WTC11 (cell line): Measurements from ENCODE around the gene HLX. TPM values are rescaled to one million over a fixed set of nuclear protein-coding genes. Genes with fewer than 3 reads are reported as not detected.

Source experiments
- ATAC-seq: fragments of 200-7000 bp; cut with Tn5 transposase; 2 replicates; pipeline ENCODE4 v1.10.0; 2021; ENCODE audit warnings: mild to moderate bottlenecking, moderate library complexity
- CTCF ChIA-PET: fragments of 300-600 bp; sonication (Branson Sonifier 250); formaldehyde crosslinking; loops from one replicate; lab custom pipeline; 2021; ENCODE audit warnings: antibody characterized with exemption; lab: Charles Lee
- POLR2A ChIA-PET: fragments of 350-600 bp; sonication (Branson Sonifier 250); formaldehyde crosslinking; loops from one replicate; lab custom pipeline; 2021; ENCODE audit warnings: antibody characterized with exemption; lab: Charles Lee
- DNase-seq: peaks from one replicate; pipeline ENCODE4 v3.0.0; 2021; ENCODE audit warnings: low spot score
- H3K27ac Mint-ChIP-seq: 2 replicates; pipeline ENCODE4 v1.8.0; 2021; ENCODE audit warnings: mixed read lengths
- H3K27me3 Mint-ChIP-seq: 2 replicates; pipeline ENCODE4 v1.8.0; 2021; ENCODE audit warnings: low read depth, mild to moderate bottlenecking, moderate library complexity, mixed read lengths
- H3K36me3 Mint-ChIP-seq: 2 replicates; pipeline ENCODE4 v1.8.0; 2021; ENCODE audit warnings: mixed read lengths
- H3K4me1 Mint-ChIP-seq: 2 replicates; pipeline ENCODE4 v1.8.0; 2022; ENCODE audit warnings: mixed read lengths
- H3K4me3 Mint-ChIP-seq: 2 replicates; pipeline ENCODE4 v1.8.0; 2021; ENCODE audit warnings: mild to moderate bottlenecking, moderate library complexity, mixed read lengths
- H3K9me3 Mint-ChIP-seq: 2 replicates; pipeline ENCODE4 v1.8.0; 2021; ENCODE audit warnings: mixed read lengths
- CREB1 ChIP-seq: sonication (generic); formaldehyde crosslinking; IDR thresholded peaks from 2 replicates; pipeline ENCODE4 v1.8.0; 2023; ENCODE audit warnings: mild to moderate bottlenecking, missing genetic modification reagents
- KAT7 ChIP-seq: sonication (generic); formaldehyde crosslinking; IDR thresholded peaks from 2 replicates; pipeline ENCODE4 v1.8.1; 2023; ENCODE audit warnings: missing genetic modification reagents, mild to moderate bottlenecking, borderline replicate concordance
- PRRX2 ChIP-seq: fragments of 250-450 bp; sonication (Bioruptor Pico); IDR thresholded peaks from 2 replicates; pipeline ENCODE4 v1.8.0; 2021; ENCODE audit warnings: mild to moderate bottlenecking
- TEAD1 ChIP-seq: sonication (generic); formaldehyde crosslinking; IDR thresholded peaks from 2 replicates; pipeline ENCODE4 v1.8.0; 2022; ENCODE audit warnings: mild to moderate bottlenecking, missing genetic modification reagents
- ZNF138 ChIP-seq: sonication (generic); formaldehyde crosslinking; conservative IDR thresholded peaks from 2 replicates; pipeline ENCODE4 v1.8.1; 2022; ENCODE audit warnings: mild to moderate bottlenecking, moderate library complexity, missing genetic modification reagents
- ZNF317 ChIP-seq: sonication (generic); formaldehyde crosslinking; IDR thresholded peaks from 2 replicates; pipeline ENCODE4 v1.8.1; 2023; ENCODE audit warnings: low read depth, mild to moderate bottlenecking, moderate library complexity, missing genetic modification reagents, borderline replicate concordance
- ZNF396 ChIP-seq: fragments of 250-450 bp; sonication (Bioruptor Pico); IDR thresholded peaks from 2 replicates; pipeline ENCODE4 v1.8.0; 2021; ENCODE audit warnings: mild to moderate bottlenecking, moderate library complexity, borderline replicate concordance
- ZNF423 ChIP-seq: fragments of 250-450 bp; sonication (Bioruptor Pico); IDR thresholded peaks from 2 replicates; pipeline ENCODE4 v2.1.2; 2022; ENCODE audit warnings: mild to moderate bottlenecking, moderate library complexity
- total RNA-seq: library from RNA; stranded (reverse); gene quantifications from 3 replicates; pipeline ENCODE4 v1.2.3, GENCODE V29; 2021
- TF ChIP-seq, protein P1 (sequence below): fragments of 250-450 bp; sonication (Bioruptor Pico); IDR thresholded peaks from 2 replicates; pipeline ENCODE4 v1.8.0; 2021; ENCODE audit warnings: mild to moderate bottlenecking
- TF ChIP-seq, protein P2 (sequence below): sonication (generic); formaldehyde crosslinking; IDR thresholded peaks from 2 replicates; pipeline ENCODE4 v1.8.0; 2022; ENCODE audit warnings: mild to moderate bottlenecking, missing genetic modification reagents
- TF ChIP-seq, protein P3 (sequence below): sonication (generic); formaldehyde crosslinking; IDR thresholded peaks from 2 replicates; pipeline ENCODE4 v1.8.1; 2023; ENCODE audit warnings: mild to moderate bottlenecking, missing genetic modification reagents, borderline replicate concordance
- TF ChIP-seq, protein P4 (sequence below): sonication (generic); formaldehyde crosslinking; IDR thresholded peaks from 2 replicates; pipeline ENCODE4 v1.8.1; 2023; ENCODE audit warnings: mild to moderate bottlenecking, moderate library complexity, missing genetic modification reagents
- TF ChIP-seq, protein P5 (sequence below): sonication (generic); formaldehyde crosslinking; IDR thresholded peaks from 2 replicates; pipeline ENCODE4 v1.8.1; 2022; ENCODE audit warnings: low read depth, missing genetic modification reagents, borderline replicate concordance

The HLX gene
- total RNA-seq, 1 experiment from 2014 or later = not detected

DNA sequence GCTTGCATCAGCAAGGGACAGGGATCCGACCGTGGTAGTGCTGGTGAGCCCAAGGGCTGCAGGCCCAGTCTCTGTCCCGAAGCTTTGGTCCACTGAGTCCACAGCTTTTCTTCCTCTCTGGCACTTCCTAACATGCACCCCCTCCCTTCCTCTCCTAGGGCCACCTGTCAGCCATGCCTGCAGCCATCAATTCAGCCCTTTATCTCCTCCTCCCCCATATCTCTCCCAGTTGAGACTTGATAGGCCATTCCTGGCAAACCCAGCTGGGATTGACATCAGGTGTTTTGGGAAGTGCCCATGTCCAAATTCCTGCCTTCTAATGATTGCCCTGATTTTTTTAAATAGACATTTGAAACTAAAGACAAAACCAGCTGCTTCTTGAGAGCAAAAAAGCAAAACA, 25.6 kb downstream of the HLX start:
- DNase-seq (no peak), ATAC-seq (no peak)
- H3K4me3 Mint-ChIP-seq = no peak overlapping the region
- H3K4me1 Mint-ChIP-seq = peaks cover 7% of the 10 kb centered on the region
- no peaks in the 10 kb centered on the region for H3K36me3 Mint-ChIP-seq
- peaks cover 37% of the 10 kb centered on the region for H3K27me3 Mint-ChIP-seq
- H3K27ac Mint-ChIP-seq = no peak overlapping the region
- CTCF ChIA-PET = interaction anchor here (1.5 kb wide), 1 partner anchor 93 kb away, joined by 3 read pairs; no protein-coding TSS in a partner anchor
- TF ChIP-seq ZNF423 (CRISPR knock-in tag) = no peak
- TF ChIP-seq TEAD1 (CRISPR knock-in tag) = no peak
- no peak for TF ChIP-seq ZNF396
- TF ChIP-seq KAT7 (CRISPR knock-in tag) = no peak
- TF ChIP-seq PRRX2 = no peak
- no peak for TF ChIP-seq ZNF138 (CRISPR knock-in tag)
- TF ChIP-seq, protein P1, sequence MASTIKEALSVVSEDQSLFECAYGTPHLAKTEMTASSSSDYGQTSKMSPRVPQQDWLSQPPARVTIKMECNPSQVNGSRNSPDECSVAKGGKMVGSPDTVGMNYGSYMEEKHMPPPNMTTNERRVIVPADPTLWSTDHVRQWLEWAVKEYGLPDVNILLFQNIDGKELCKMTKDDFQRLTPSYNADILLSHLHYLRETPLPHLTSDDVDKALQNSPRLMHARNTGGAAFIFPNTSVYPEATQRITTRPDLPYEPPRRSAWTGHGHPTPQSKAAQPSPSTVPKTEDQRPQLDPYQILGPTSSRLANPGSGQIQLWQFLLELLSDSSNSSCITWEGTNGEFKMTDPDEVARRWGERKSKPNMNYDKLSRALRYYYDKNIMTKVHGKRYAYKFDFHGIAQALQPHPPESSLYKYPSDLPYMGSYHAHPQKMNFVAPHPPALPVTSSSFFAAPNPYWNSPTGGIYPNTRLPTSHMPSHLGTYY (CRISPR knock-in tag) = no peak
- POLR2A ChIA-PET = interaction anchor here (0.6 to 1.2 kb wide), 2 partner anchors 11 to 188 kb away, joined by 3 read pairs; no protein-coding TSS in a partner anchor
- no peaks in the 10 kb centered on the region for H3K9me3 Mint-ChIP-seq

DNA sequence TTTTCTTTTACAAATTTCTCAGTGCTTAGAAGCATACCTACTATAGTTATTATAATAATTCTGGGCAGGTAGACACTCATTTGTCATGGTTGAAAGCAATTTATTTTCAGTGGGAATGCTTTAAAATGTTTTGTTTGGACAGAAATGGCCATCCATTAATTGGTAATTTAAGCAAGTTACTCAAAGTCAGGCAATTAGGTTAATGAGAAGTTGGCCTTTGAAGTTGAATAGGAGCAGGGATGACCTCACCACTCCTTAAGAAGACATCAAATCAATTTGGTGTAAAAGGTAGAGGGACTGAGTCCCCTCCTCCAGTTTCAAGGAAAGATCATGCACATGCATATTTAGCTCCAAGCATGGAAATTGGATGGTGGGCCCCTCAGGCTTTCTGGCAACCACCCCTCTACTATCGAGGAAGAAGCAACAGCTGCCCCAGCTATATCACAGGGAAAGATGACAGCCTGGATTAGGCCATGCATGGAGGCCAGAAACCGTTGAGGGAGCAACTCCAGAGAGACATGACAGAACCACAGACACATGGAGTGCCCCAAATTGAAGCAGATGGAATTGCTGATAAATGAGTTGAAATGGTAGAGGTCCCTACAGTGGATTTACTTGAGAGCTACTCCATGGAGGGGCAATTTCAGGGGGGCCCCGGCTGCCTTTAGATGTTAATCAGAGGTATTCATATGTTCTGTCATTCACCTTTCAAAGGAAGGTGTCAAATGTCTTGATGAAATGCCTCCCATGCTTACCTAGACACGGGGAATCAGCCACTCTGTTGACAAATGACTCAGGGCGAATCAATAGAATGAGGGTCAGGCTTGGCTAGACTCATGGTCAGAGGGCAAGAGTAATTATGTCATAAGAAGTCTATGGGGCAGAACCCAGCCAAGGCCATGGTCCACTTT, 26.7 kb downstream of the HLX start:
- H3K27me3 Mint-ChIP-seq = peaks cover 28% of the 10 kb centered on the region
- DNase-seq (no peak), ATAC-seq (no peak)
- H3K36me3 Mint-ChIP-seq = no peaks in the 10 kb centered on the region
- H3K9me3 Mint-ChIP-seq = no peaks in the 10 kb centered on the region
- ChIA-PET POLR2A (no interaction called here), CTCF (interaction anchor here (1.5 kb wide), 1 partner anchor 94 kb away, joined by 3 read pairs; no protein-coding TSS in a partner anchor)
- no peak overlapping the region for H3K4me3 Mint-ChIP-seq
- peaks cover 7% of the 10 kb centered on the region for H3K4me1 Mint-ChIP-seq
- no peak overlapping the region for H3K27ac Mint-ChIP-seq
- TF ChIP-seq, protein P2, sequence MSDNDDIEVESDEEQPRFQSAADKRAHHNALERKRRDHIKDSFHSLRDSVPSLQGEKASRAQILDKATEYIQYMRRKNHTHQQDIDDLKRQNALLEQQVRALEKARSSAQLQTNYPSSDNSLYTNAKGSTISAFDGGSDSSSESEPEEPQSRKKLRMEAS (CRISPR knock-in tag) = no peak

DNA sequence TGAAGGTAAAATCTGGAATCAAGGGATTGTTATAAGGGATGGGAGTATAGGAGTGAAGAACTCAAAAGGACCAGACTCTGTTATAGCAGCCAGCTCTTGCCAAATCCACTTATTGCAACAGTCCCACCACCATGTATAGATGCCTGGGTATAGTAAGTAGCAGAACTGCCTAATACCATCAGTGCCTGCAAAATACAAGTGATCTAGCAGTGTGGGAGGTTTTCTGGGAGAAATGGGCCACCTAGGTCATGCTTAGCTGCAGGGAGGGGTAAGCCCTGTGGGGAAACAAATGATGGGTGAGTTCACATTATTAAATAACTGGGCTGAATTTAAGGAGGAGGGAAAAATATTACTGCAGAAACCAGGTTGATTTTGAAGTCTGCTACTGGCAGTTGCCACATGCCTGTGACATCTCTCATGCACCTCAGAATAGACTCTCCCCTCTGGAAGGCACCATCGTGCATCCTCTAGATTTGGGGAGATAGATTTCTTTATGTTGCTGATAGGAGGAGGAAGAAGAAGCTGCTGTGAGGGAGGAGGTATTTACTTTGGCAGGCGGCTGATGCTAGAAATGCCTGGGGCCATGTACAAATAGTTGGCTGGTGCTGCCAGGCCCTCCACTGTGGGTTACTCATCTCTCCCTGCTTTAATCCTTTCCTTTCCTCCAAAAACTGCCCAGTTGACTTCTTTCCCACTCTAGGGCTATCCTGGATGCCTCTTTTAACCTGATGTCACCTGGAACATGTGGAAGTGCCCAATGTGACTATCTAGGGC, 27.5 kb downstream of the HLX start:
- no peak for ATAC-seq
- no peaks in the 10 kb centered on the region for H3K36me3 Mint-ChIP-seq
- POLR2A ChIA-PET = no interaction called here

More for the DNA sequence above, 27.5 kb downstream of the HLX start:
- H3K27ac Mint-ChIP-seq = no peak overlapping the region
- no peak for TF ChIP-seq ZNF317 (CRISPR knock-in tag)
- TF ChIP-seq, protein P3, sequence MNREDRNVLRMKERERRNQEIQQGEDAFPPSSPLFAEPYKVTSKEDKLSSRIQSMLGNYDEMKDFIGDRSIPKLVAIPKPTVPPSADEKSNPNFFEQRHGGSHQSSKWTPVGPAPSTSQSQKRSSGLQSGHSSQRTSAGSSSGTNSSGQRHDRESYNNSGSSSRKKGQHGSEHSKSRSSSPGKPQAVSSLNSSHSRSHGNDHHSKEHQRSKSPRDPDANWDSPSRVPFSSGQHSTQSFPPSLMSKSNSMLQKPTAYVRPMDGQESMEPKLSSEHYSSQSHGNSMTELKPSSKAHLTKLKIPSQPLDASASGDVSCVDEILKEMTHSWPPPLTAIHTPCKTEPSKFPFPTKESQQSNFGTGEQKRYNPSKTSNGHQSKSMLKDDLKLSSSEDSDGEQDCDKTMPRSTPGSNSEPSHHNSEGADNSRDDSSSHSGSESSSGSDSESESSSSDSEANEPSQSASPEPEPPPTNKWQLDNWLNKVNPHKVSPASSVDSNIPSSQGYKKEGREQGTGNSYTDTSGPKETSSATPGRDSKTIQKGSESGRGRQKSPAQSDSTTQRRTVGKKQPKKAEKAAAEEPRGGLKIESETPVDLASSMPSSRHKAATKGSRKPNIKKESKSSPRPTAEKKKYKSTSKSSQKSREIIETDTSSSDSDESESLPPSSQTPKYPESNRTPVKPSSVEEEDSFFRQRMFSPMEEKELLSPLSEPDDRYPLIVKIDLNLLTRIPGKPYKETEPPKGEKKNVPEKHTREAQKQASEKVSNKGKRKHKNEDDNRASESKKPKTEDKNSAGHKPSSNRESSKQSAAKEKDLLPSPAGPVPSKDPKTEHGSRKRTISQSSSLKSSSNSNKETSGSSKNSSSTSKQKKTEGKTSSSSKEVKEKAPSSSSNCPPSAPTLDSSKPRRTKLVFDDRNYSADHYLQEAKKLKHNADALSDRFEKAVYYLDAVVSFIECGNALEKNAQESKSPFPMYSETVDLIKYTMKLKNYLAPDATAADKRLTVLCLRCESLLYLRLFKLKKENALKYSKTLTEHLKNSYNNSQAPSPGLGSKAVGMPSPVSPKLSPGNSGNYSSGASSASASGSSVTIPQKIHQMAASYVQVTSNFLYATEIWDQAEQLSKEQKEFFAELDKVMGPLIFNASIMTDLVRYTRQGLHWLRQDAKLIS (CRISPR knock-in tag) = no peak
- no peak for TF ChIP-seq CREB1 (CRISPR knock-in tag)
- TF ChIP-seq, protein P4, sequence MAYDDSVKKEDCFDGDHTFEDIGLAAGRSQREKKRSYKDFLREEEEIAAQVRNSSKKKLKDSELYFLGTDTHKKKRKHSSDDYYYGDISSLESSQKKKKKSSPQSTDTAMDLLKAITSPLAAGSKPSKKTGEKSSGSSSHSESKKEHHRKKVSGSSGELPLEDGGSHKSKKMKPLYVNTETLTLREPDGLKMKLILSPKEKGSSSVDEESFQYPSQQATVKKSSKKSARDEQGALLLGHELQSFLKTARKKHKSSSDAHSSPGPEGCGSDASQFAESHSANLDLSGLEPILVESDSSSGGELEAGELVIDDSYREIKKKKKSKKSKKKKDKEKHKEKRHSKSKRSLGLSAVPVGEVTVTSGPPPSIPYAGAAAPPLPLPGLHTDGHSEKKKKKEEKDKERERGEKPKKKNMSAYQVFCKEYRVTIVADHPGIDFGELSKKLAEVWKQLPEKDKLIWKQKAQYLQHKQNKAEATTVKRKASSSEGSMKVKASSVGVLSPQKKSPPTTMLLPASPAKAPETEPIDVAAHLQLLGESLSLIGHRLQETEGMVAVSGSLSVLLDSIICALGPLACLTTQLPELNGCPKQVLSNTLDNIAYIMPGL (CRISPR knock-in tag) = no peak
- TF ChIP-seq, protein P2 (CRISPR knock-in tag) = no peak
- TF ChIP-seq, protein P5, sequence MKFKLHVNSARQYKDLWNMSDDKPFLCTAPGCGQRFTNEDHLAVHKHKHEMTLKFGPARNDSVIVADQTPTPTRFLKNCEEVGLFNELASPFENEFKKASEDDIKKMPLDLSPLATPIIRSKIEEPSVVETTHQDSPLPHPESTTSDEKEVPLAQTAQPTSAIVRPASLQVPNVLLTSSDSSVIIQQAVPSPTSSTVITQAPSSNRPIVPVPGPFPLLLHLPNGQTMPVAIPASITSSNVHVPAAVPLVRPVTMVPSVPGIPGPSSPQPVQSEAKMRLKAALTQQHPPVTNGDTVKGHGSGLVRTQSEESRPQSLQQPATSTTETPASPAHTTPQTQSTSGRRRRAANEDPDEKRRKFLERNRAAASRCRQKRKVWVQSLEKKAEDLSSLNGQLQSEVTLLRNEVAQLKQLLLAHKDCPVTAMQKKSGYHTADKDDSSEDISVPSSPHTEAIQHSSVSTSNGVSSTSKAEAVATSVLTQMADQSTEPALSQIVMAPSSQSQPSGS (CRISPR knock-in tag) = no peak
- no peak for TF ChIP-seq TEAD1 (CRISPR knock-in tag)
- TF ChIP-seq, all 79 proteins: peak for 0
- Mint-ChIP-seq H3K4me1 (peaks cover 7% of the 10 kb centered on the region), H3K4me3 (no peak overlapping the region), H3K27me3 (peaks cover 23% of the 10 kb centered on the region), H3K9me3 (no peaks in the 10 kb centered on the region)
- CTCF ChIA-PET = no interaction called here
- DNase-seq = no peak
